HepG2 (cell line): Measurements from ENCODE around the gene SEMA7A. TPM values are rescaled to one million over a fixed set of nuclear protein-coding genes. Genes with fewer than 3 reads are reported as not detected.

Source experiments
- FIP1L1 ChIP-seq: fragments of 200-400 bp; formaldehyde crosslinking; IDR thresholded peaks from 2 replicates; pipeline ENCODE4 v1.6.1; 2018; ENCODE audit warnings: low read depth, mild to moderate bottlenecking, low read length, moderate library complexity, borderline replicate concordance; ENCODE audit not compliant: insufficient read depth
- FOXC1 ChIP-seq: sonication (generic); formaldehyde crosslinking; IDR thresholded peaks from 2 replicates; pipeline ENCODE4 v1.8.0; 2022; ENCODE audit warnings: mild to moderate bottlenecking, missing genetic modification reagents, borderline replicate concordance
- HMGXB4 ChIP-seq, 2 experiments: sonication (generic) in 1 of 2; formaldehyde crosslinking in 1 of 2; IDR thresholded peaks; 2 replicates each; pipeline versions ENCODE4 v1.4.0 to v1.6.1; 2018 to 2020; ENCODE audit warnings: missing genetic modification reagents in 2 of 2, borderline replicate concordance in 1 of 2, low read depth in 1 of 2, mild to moderate bottlenecking in 1 of 2, missing biosample characterization in 1 of 2
- KLF9 ChIP-seq: IDR thresholded peaks from 2 replicates; pipeline ENCODE4 v1.6.1; 2016; ENCODE audit warnings: low read depth
- MXD4 ChIP-seq: IDR thresholded peaks from 2 replicates; pipeline ENCODE4 v1.6.1; 2016; ENCODE audit warnings: mild to moderate bottlenecking, missing biosample characterization, missing genetic modification reagents
- SIX1 ChIP-seq: sonication (generic); formaldehyde crosslinking; IDR thresholded peaks from 2 replicates; pipeline ENCODE4 v1.4.0; 2020; ENCODE audit warnings: missing genetic modification reagents, borderline replicate concordance
- SNAPC4 ChIP-seq: sonication (generic); formaldehyde crosslinking; IDR thresholded peaks from 2 replicates; pipeline ENCODE4 v1.4.0; 2020; ENCODE audit warnings: mild to moderate bottlenecking, missing genetic modification reagents
- UBTF ChIP-seq: sonication (generic); formaldehyde crosslinking; IDR thresholded peaks from 2 replicates; pipeline ENCODE4 v1.4.0; 2020; ENCODE audit warnings: mild to moderate bottlenecking, missing genetic modification reagents
- ZBTB44 ChIP-seq: sonication (generic); formaldehyde crosslinking; IDR thresholded peaks from 2 replicates; pipeline ENCODE4 v1.4.0; 2020; ENCODE audit warnings: missing genetic modification reagents
- ZFP41 ChIP-seq: sonication (generic); formaldehyde crosslinking; IDR thresholded peaks from 2 replicates; pipeline ENCODE4 v1.4.0; 2020; ENCODE audit warnings: mild to moderate bottlenecking, missing genetic modification reagents, borderline replicate concordance
- ZGPAT ChIP-seq: IDR thresholded peaks from 2 replicates; pipeline ENCODE4 v1.6.1; 2016; ENCODE audit warnings: mild to moderate bottlenecking
- ZKSCAN5 ChIP-seq: sonication (generic); formaldehyde crosslinking; IDR thresholded peaks from 2 replicates; pipeline ENCODE4 v1.5.1; 2020; ENCODE audit warnings: mild to moderate bottlenecking, missing genetic modification reagents
- ZNF451 ChIP-seq: sonication (generic); formaldehyde crosslinking; IDR thresholded peaks from 2 replicates; pipeline ENCODE4 v1.5.0; 2020; ENCODE audit warnings: mild to moderate bottlenecking, missing genetic modification reagents
- ZNF678 ChIP-seq: sonication (generic); formaldehyde crosslinking; IDR thresholded peaks from 2 replicates; pipeline ENCODE4 v1.4.0; 2020; ENCODE audit warnings: mild to moderate bottlenecking, missing genetic modification reagents
- polyA plus RNA-seq, 8 experiments: library from polyadenylated mRNA; depleted of rRNA in 3 of 8; stranded (reverse) in 7 of 8; unstranded in 1 of 8; fragments of >200 nt; fragmentation: Illumina TruSeq in 4 of 8; extraction: Trizol in 4 of 8; gene quantifications; 2 replicates each; pipeline versions ENCODE4 v1.2.1 to v1.2.3, GENCODE V29; 2011 to 2016; ENCODE audit warnings: low read depth in 4 of 8, missing spikeins in 1 of 8, mixed read lengths in 1 of 8; ENCODE audit not compliant: insufficient read depth in 1 of 8
- total RNA-seq, 5 experiments: library from RNA; depleted of rRNA; stranded (reverse); fragments of >200 nt; fragmentation: Illumina TruSeq; extraction: Trizol; gene quantifications; 2 replicates each; pipeline ENCODE4 v1.2.3, GENCODE V29; 2016; ENCODE audit warnings: low read depth in 1 of 5

SEMA7A gene
- total and polyA plus RNA-seq, 2 of the 13 experiments (the other 11 are each of a cell fraction or from before 2014, with no cell fraction given): 9.0 to 15.8 TPM

- TF ChIP-seq UBTF (CRISPR knock-in tag): peak; percentile 90
- peak; percentile 46; the same call in 1 of the 2 replicates for TF ChIP-seq SNAPC4 (CRISPR knock-in tag)
- no peak; the same call in 1 of the 2 replicates for TF ChIP-seq FOXC1 (CRISPR knock-in tag)
- peak; percentile 91 for TF ChIP-seq ZGPAT (CRISPR knock-in tag)
- TF ChIP-seq MXD4 (CRISPR knock-in tag): peak; percentile 61; the same call in 1 of the 2 replicates
- no peak; the same call in 1 of the 2 replicates for TF ChIP-seq KLF9 (CRISPR knock-in tag)
- TF ChIP-seq HMGXB4 (CRISPR knock-in tag; IDR thresholded peaks at IDR 0.05; ENCODE audit: borderline replicate concordance in 1 of 2, low read depth in 1 of 2): peak; percentile 73 to 95; a peak in 3 of 4 replicates
- no peak for TF ChIP-seq ZNF451 (CRISPR knock-in tag)
- TF ChIP-seq ZFP41 (CRISPR knock-in tag): no peak
- TF ChIP-seq ZKSCAN5 (CRISPR knock-in tag): no peak
- no peak for TF ChIP-seq FIP1L1
- no peak for TF ChIP-seq SIX1 (CRISPR knock-in tag)
- 0 out of 2 replicates have a peak, but pooled peaks have one; percentile 24 for TF ChIP-seq ZBTB44 (CRISPR knock-in tag)
- TF ChIP-seq ZNF678 (CRISPR knock-in tag): no peak
Measured at GRCh38 chr15:74460871-74461846, 27.4 kb upstream of the SEMA7A start, which contains the start of gene UBL7 (continued).
